A673 (cell line): ENCODE results near the gene SH3D21. TPM values are rescaled to one million over a fixed set of nuclear protein-coding genes. Genes with fewer than 3 reads are reported as not detected.

Experiments
- BruUV-seq: library from RNA; stranded (reverse); fragments of 400-500 nt; replicated peaks from 2 replicates; lab custom pipeline; 2021; lab: Mats Ljungman, UMichigan
- CTCF ChIA-PET: fragments of 300-600 bp; sonication (Branson Sonifier 250); formaldehyde crosslinking; loops from one replicate; lab custom pipeline; 2022; ENCODE audit warnings: antibody characterized with exemption; lab: Charles Lee
- POLR2A ChIA-PET: fragments of 300-600 bp; sonication (Branson Sonifier 250); formaldehyde crosslinking; loops from one replicate; lab custom pipeline; 2022; ENCODE audit warnings: antibody characterized with exemption; ENCODE audit not compliant: low non-redundant PET; lab: Charles Lee
- DNase-seq: peaks from one replicate; pipeline ENCODE4 v3.0.0-alpha.2; 2015; ENCODE audit warnings: low spot score
- H3K27ac ChIP-seq: fragments of 200-600 bp; sonication (generic); 2 replicates; pipeline ENCODE4 v1.5.1; 2016; ENCODE audit warnings: mixed run types, low read depth, mild to moderate bottlenecking, mixed read lengths, antibody characterized with exemption, low read length; ENCODE audit not compliant: poor library complexity, severe bottlenecking
- H3K27me3 ChIP-seq: fragments of 200-600 bp; sonication (generic); replicated peaks from 2 replicates; pipeline ENCODE4 v1.6.1; 2017; ENCODE audit warnings: mixed run types, low read depth, mild to moderate bottlenecking, mixed read lengths, antibody characterized with exemption, low read length; ENCODE audit not compliant: insufficient read depth, poor library complexity
- H3K36me3 ChIP-seq: fragments of 200-600 bp; sonication (generic); 2 replicates; pipeline ENCODE4 v1.6.1; 2016; ENCODE audit warnings: mixed run types, mild to moderate bottlenecking, mixed read lengths, antibody characterized with exemption, low read length; ENCODE audit not compliant: insufficient read depth, poor library complexity, severe bottlenecking
- H3K4me1 ChIP-seq: fragments of 200-600 bp; sonication (generic); 2 replicates; pipeline ENCODE4 v1.6.1; 2017; ENCODE audit warnings: mixed run types, mild to moderate bottlenecking, mixed read lengths, antibody characterized with exemption, low read length; ENCODE audit not compliant: insufficient read depth, poor library complexity, severe bottlenecking
- H3K4me3 ChIP-seq: fragments of 200-600 bp; sonication (generic); 2 replicates; pipeline ENCODE4 v1.5.1; 2016; ENCODE audit warnings: low read depth, mixed run types, mild to moderate bottlenecking, mixed read lengths, low read length; ENCODE audit not compliant: poor library complexity, severe bottlenecking
- H3K9me3 ChIP-seq: fragments of 200-600 bp; sonication (generic); 2 replicates; pipeline ENCODE4 v1.6.1; 2016; ENCODE audit warnings: mixed run types, low read depth, mild to moderate bottlenecking, mixed read lengths, antibody characterized with exemption, low read length; ENCODE audit not compliant: poor library complexity, severe bottlenecking
- CTCF ChIP-seq: fragments of 300-800, 200-600 bp; sonication (generic); conservative IDR thresholded peaks from 2 replicates; pipeline ENCODE4 v1.5.1; 2017; ENCODE audit warnings: low read depth, mild to moderate bottlenecking, antibody characterized with exemption, low read length, moderate library complexity, mixed read lengths
- EZH2 ChIP-seq: fragments of 200-600 bp; sonication (generic); IDR thresholded peaks from 2 replicates; pipeline ENCODE4 v1.6.1; 2017; ENCODE audit warnings: borderline replicate concordance, low read depth, mild to moderate bottlenecking, mixed read lengths, antibody characterized with exemption, low read length; ENCODE audit not compliant: poor library complexity, severe bottlenecking
- intact Hi-C: fragments of 100-400 bp; cut with micrococcal nuclease; formaldehyde crosslinking; loops from one replicate; pipeline ENCODE4 v1.10.0; 2022; ENCODE audit not compliant: unreplicated experiment
- total RNA-seq: library from RNA; stranded (reverse); gene quantifications from 2 replicates; pipeline ENCODE4 v1.2.3, GENCODE V29; 2021

The SH3D21 gene
- total RNA-seq, 1 experiment from 2014 or later, result 2.9 TPM

GRCh38 chr1:36304970-36305914, 926 bp upstream of the SH3D21 start:
- no peak for DNase-seq
- Histone ChIP-seq H3K4me1 (no peaks in the 10 kb centered on the region), H3K27me3 (no peaks in the 10 kb centered on the region), H3K36me3 (peaks cover 41% of the 10 kb centered on the region), H3K4me3 (no peak overlapping the region), H3K27ac (no peak overlapping the region), H3K9me3 (no peaks in the 10 kb centered on the region)
- intact Hi-C loops, result loop anchor here (10.0 kb wide), 1 partner anchor 120 kb away; no protein-coding TSS in a partner anchor
- TF ChIP-seq CTCF, result no peak
- TF ChIP-seq EZH2, result no peak
- CTCF ChIA-PET, result no interaction called here
- POLR2A ChIA-PET, result no interaction called here
- BruUV-seq, result no TSS peak

- no peaks in the 10 kb centered on the region for H3K4me1 ChIP-seq
- ChIA-PET CTCF (no interaction called here), POLR2A (interaction anchor here (0.6 kb wide), 1 partner anchor 566 kb away, joined by 3 read pairs; no protein-coding TSS in a partner anchor)
- intact Hi-C loops, result loop anchor here (10.0 kb wide), 1 partner anchor 119 kb away; no protein-coding TSS in a partner anchor
- peaks cover 35% of the 10 kb centered on the region for H3K36me3 ChIP-seq
- no TSS peak for BruUV-seq
- H3K27me3 ChIP-seq, result no peaks in the 10 kb centered on the region
- no peak for DNase-seq
- TF ChIP-seq CTCF, result no peak
- TF ChIP-seq EZH2, result no peak
- H3K4me3 ChIP-seq, result no peak overlapping the region
- no peaks in the 10 kb centered on the region for H3K9me3 ChIP-seq
- H3K27ac ChIP-seq, result peak overlapping the region; percentile 70
Observed at GRCh38 chr1:36305915-36306209, 306 bp upstream of the SH3D21 start.

GRCh38 chr1:36306902-36307456, 811 bp downstream of the SH3D21 start:
- H3K27me3 ChIP-seq, result no peaks in the 10 kb centered on the region
- peak overlapping the region; percentile 53 for H3K4me3 ChIP-seq
- CTCF ChIA-PET, result no interaction called here
- peak overlapping the region; percentile 70 for H3K27ac ChIP-seq
- H3K4me1 ChIP-seq, result no peaks in the 10 kb centered on the region
- peaks cover 24% of the 10 kb centered on the region for H3K36me3 ChIP-seq
- no peaks in the 10 kb centered on the region for H3K9me3 ChIP-seq
- no peak for TF ChIP-seq CTCF
- intact Hi-C loops, result loop anchor here (10.0 kb wide), 1 partner anchor 118 kb away; no protein-coding TSS in a partner anchor
- POLR2A ChIA-PET, result interaction anchor here (0.5 kb wide), 1 partner anchor 64 kb away, joined by 4 read pairs; no protein-coding TSS in a partner anchor
- peak; percentile 95 for DNase-seq
- BruUV-seq, result no TSS peak
